Neural cell (in vitro differentiated cells): ENCODE data around the gene SMIM23. TPM values are rescaled to one million over a fixed set of nuclear protein-coding genes. Genes with fewer than 3 reads are reported as not detected.

Experiments used
- H2AFZ ChIP-seq: fragments of 200-600, 300-800 bp; sonication (generic), shearing (Covaris generic); 2 replicates; pipeline ENCODE4 v1.6.0; 2014; ENCODE audit warnings: low read depth, mild to moderate bottlenecking, antibody characterized with exemption, low read length, moderate library complexity
- H3F3A ChIP-seq: fragments of 200-600 bp; shearing (Covaris generic); 2 replicates; pipeline ENCODE4 v1.6.1; 2016; ENCODE audit warnings: mild to moderate bottlenecking, moderate library complexity, mixed read lengths, antibody characterized with exemption, low read length; ENCODE audit not compliant: insufficient read depth, poor library complexity, severe bottlenecking
- H3K27ac ChIP-seq: fragments of 200-600, 300-800 bp; sonication (generic), shearing (Covaris generic); 2 replicates; pipeline ENCODE4 v1.5.1; 2014; ENCODE audit warnings: mild to moderate bottlenecking, low read length, moderate library complexity
- H3K27me3 ChIP-seq: fragments of 300-800, 200-600 bp; sonication (generic), shearing (Covaris generic); 2 replicates; pipeline ENCODE4 v1.6.0; 2014; ENCODE audit warnings: mild to moderate bottlenecking, low read depth, low read length, moderate library complexity; ENCODE audit not compliant: insufficient read depth
- H3K36me3 ChIP-seq: fragments of 300-800, 200-600 bp; sonication (generic), shearing (Covaris generic); 2 replicates; pipeline ENCODE4 v1.5.1; 2014; ENCODE audit warnings: mild to moderate bottlenecking, antibody characterized with exemption, low read length, moderate library complexity; ENCODE audit not compliant: insufficient read depth
- H3K4me2 ChIP-seq: fragments of 300-800, 200-600 bp; sonication (generic), shearing (Covaris generic); 2 replicates; pipeline ENCODE4 v1.6.0; 2014; ENCODE audit warnings: mild to moderate bottlenecking, low read length
- H3K4me3 ChIP-seq: fragments of 300-800, 200-600 bp; sonication (generic), shearing (Covaris generic); 2 replicates; pipeline ENCODE4 v1.5.1; 2014; ENCODE audit warnings: mild to moderate bottlenecking, low read length, moderate library complexity
- H3K79me2 ChIP-seq: fragments of 200-600 bp; shearing (Covaris generic); replicated peaks from 2 replicates; pipeline ENCODE4 v1.6.0; 2014; ENCODE audit warnings: mild to moderate bottlenecking, low read length, moderate library complexity; ENCODE audit not compliant: insufficient read depth
- H3K9ac ChIP-seq: fragments of 300-800, 200-600 bp; sonication (generic), shearing (Covaris generic); 2 replicates; pipeline ENCODE4 v1.6.1; 2016; ENCODE audit warnings: mild to moderate bottlenecking, low read length, mixed read lengths
- H3K9me2 ChIP-seq: fragments of 200-600 bp; shearing (Covaris generic); 2 replicates; pipeline ENCODE4 v1.6.1; 2016; ENCODE audit warnings: mild to moderate bottlenecking, low read length, mixed read lengths; ENCODE audit not compliant: insufficient read depth
- H3K9me3 ChIP-seq: fragments of 200-600, 300-800 bp; sonication (generic), shearing (Covaris generic); 2 replicates; pipeline ENCODE4 v1.6.1; 2016; ENCODE audit warnings: mild to moderate bottlenecking, mixed run types, low read length, moderate library complexity, mixed read lengths
- H4K20me1 ChIP-seq: fragments of 200-600 bp; shearing (Covaris generic); 2 replicates; pipeline ENCODE4 v1.6.1; 2016; ENCODE audit warnings: mild to moderate bottlenecking, mixed run types; ENCODE audit not compliant: insufficient read depth
- CTCF ChIP-seq: fragments of 450-650 bp; IDR thresholded peaks from 2 replicates; pipeline ENCODE4 v1.5.1; 2014; ENCODE audit warnings: antibody characterized with exemption, mild to moderate bottlenecking, moderate library complexity; ENCODE audit not compliant: poor library complexity, severe bottlenecking
- EP300 ChIP-seq: fragments of 450-650 bp; conservative IDR thresholded peaks from 2 replicates; pipeline ENCODE4 v1.6.1; 2014; ENCODE audit warnings: antibody characterized with exemption, mild to moderate bottlenecking, moderate library complexity; ENCODE audit not compliant: poor library complexity, severe bottlenecking
- EZH2 ChIP-seq: fragments of 200-600, 300-800 bp; shearing (Covaris generic), sonication (generic); IDR thresholded peaks from 2 replicates; pipeline ENCODE4 v1.6.1; 2014; ENCODE audit warnings: antibody characterized with exemption, low read length, borderline replicate concordance, mild to moderate bottlenecking; ENCODE audit not compliant: insufficient read depth, poor library complexity, severe bottlenecking
- MXI1 ChIP-seq: fragments of 450-650 bp; conservative IDR thresholded peaks from 2 replicates; pipeline ENCODE4 v1.6.1; 2014; ENCODE audit warnings: antibody characterized with exemption, mild to moderate bottlenecking; ENCODE audit not compliant: poor library complexity, severe bottlenecking
- POLR2AphosphoS5 ChIP-seq: IDR thresholded peaks from 2 replicates; pipeline ENCODE4 v1.6.1; 2012
- RAD21 ChIP-seq: fragments of 450-650 bp; conservative IDR thresholded peaks from 2 replicates; pipeline ENCODE4 v1.6.1; 2014; ENCODE audit warnings: antibody characterized with exemption, mild to moderate bottlenecking, moderate library complexity
- REST ChIP-seq: IDR thresholded peaks from 2 replicates; pipeline ENCODE4 v1.6.1; 2012; ENCODE audit warnings: borderline replicate concordance
- SMC3 ChIP-seq: fragments of 450-650 bp; conservative IDR thresholded peaks from 2 replicates; pipeline ENCODE4 v1.6.1; 2014; ENCODE audit warnings: antibody characterized with exemption, mild to moderate bottlenecking, moderate library complexity; ENCODE audit not compliant: poor library complexity
- TAF1 ChIP-seq: IDR thresholded peaks from 2 replicates; pipeline ENCODE4 v1.6.1; 2012; ENCODE audit warnings: low read depth
- polyA plus RNA-seq: library from polyadenylated mRNA; depleted of rRNA; stranded (reverse); fragments of >200 nt; gene quantifications from 2 replicates; pipeline ENCODE4 v1.2.3, GENCODE V29; 2014

SMIM23 gene
- polyA plus RNA-seq, 1 donor from 2014 or later = not detected

GRCh38 chr5:171782332-171782966 is 3.2 kb upstream of the SMIM23 start:
- Histone ChIP-seq H3K9me2 (no peaks in the 10 kb centered on the region), H3K36me3 (no peaks in the 10 kb centered on the region), H3K27me3 (no peaks in the 10 kb centered on the region), H3K4me2 (no peak overlapping the region), H2AFZ (no peak overlapping the region), H3K27ac (no peak overlapping the region), H3F3A (no peaks in the 10 kb centered on the region), H3K9me3 (no peaks in the 10 kb centered on the region), H3K79me2 (no peaks in the 10 kb centered on the region), H3K9ac (no peak overlapping the region), H3K4me3 (no peak overlapping the region), H4K20me1 (no peaks in the 10 kb centered on the region)
- TF ChIP-seq EP300 = no peak
- no peak for TF ChIP-seq TAF1
- no peak for TF ChIP-seq EZH2
- TF ChIP-seq CTCF = no peak
- no peak for TF ChIP-seq SMC3
- TF ChIP-seq RAD21 = no peak
- TF ChIP-seq REST = no peak
- TF ChIP-seq MXI1 = no peak
- TF ChIP-seq POLR2AphosphoS5 = no peak

GRCh38 chr5:171783051-171783450 is 2.6 kb upstream of the SMIM23 start:
- Histone ChIP-seq H3K9ac (no peak overlapping the region), H3K4me3 (no peak overlapping the region)
- TF ChIP-seq MXI1 (no peak), EP300 (no peak), RAD21 (no peak)

More at GRCh38 chr5:171783051-171783450, 2.6 kb upstream of the SMIM23 start:
- H3K36me3 ChIP-seq = no peaks in the 10 kb centered on the region
- no peak overlapping the region for H3K27ac ChIP-seq
- no peaks in the 10 kb centered on the region for H3K79me2 ChIP-seq
- no peaks in the 10 kb centered on the region for H3K9me3 ChIP-seq
- no peak overlapping the region for H2AFZ ChIP-seq
- no peaks in the 10 kb centered on the region for H3K9me2 ChIP-seq
- no peaks in the 10 kb centered on the region for H4K20me1 ChIP-seq
- no peaks in the 10 kb centered on the region for H3K27me3 ChIP-seq
- H3F3A ChIP-seq = no peaks in the 10 kb centered on the region
- no peak overlapping the region for H3K4me2 ChIP-seq
